Mucosa of descending colon (tissue), 3 donors: ENCODE results near the gene PAK6. TPM values are rescaled to one million over a fixed set of nuclear protein-coding genes. Genes with fewer than 3 reads are reported as not detected.

ENCODE experiments used
- ATAC-seq: fragments of 200-7000 bp; cut with Tn5 transposase; one replicate; pipeline ENCODE4 v1.9.1; 2020; ENCODE audit warnings: mild to moderate bottlenecking, moderate library complexity
- DNase-seq, 3 donors: peaks; one replicate each; pipeline ENCODE4 v3.0.0-alpha.2; 2020
- H3K36me3 ChIP-seq: fragments of 200-600 bp; one replicate; pipeline ENCODE4 v1.8.0; 2021; ENCODE audit warnings: low read depth, mild to moderate bottlenecking
- H3K4me1 ChIP-seq: fragments of 200-600 bp; one replicate; pipeline ENCODE4 v1.8.0; 2021; ENCODE audit warnings: low read depth, mild to moderate bottlenecking
- H3K4me3 ChIP-seq: fragments of 200-600 bp; one replicate; pipeline ENCODE4 v1.8.0; 2021; ENCODE audit warnings: mild to moderate bottlenecking
- H3K9me3 ChIP-seq: fragments of 200-600 bp; one replicate; pipeline ENCODE4 v1.8.0; 2021; ENCODE audit warnings: mild to moderate bottlenecking
- CTCF ChIP-seq: fragments of 200-600 bp; IDR thresholded peaks from one replicate; pipeline ENCODE4 v1.8.0; 2022; ENCODE audit warnings: antibody characterized with exemption, mild to moderate bottlenecking
- intact Hi-C, 2 donors: fragments of 100-400 bp; cut with DNase I in 1 of 2; cut with micrococcal nuclease in 1 of 2; formaldehyde crosslinking; loops; one replicate each; pipeline versions ENCODE4 v1.11.0 to v1.11.1; 2022; cut with DNase I, micrococcal nuclease
- total RNA-seq, 3 donors: library from RNA; stranded (reverse); fragmentation: NEBNext Ultra II Directional in 2 of 3; extraction: Animal tissue kit (Norgen Biotek cat#: 25700) in 2 of 3; gene quantifications; one replicate each; pipeline versions ENCODE4 v1.2.1 to v1.2.4, GENCODE V29; 2021 to 2023
- donor health status: DM: no; HTN: no; CAD: no; lungs with moderate emphysema.
- donor health status: DM: no; HTN: no; CAD: no.
- donor health status: DM: no; HTN: yes; CAD: no.

The PAK6 gene
- total RNA-seq, 3 donors from 2014 or later = 0.98 to 3.1 (median 2.7) TPM

- no peaks in the 10 kb centered on the region for H3K9me3 ChIP-seq
- no peak within 1 kb of the TSS for H3K4me3 ChIP-seq
- ATAC-seq (peak; percentile 85), DNase-seq (peak; percentile 57 to 82 (median 65))
- TF ChIP-seq CTCF = no peak
- H3K36me3 ChIP-seq = no peaks in the 10 kb centered on the region
- intact Hi-C loops = no loop called here
- H3K4me1 ChIP-seq = no peaks in the 10 kb centered on the region
Measured at GRCh38 chr15:40307421-40308211, 68.8 kb downstream of the PAK6 start, which contains the start of gene PLCB2. Gene PLCB2 (minus strand): TSS chr15:40307935. CDS start chr15:40307672, 263 bp downstream.

GRCh38 chr15:40309344-40309862 lies 70.5 kb downstream of the PAK6 start:
- peak in 1 of 3 donors; percentile 10 for DNase-seq
- intact Hi-C loops = no loop called here
- Histone ChIP-seq H3K36me3 (no peaks in the 10 kb centered on the region), H3K4me1 (peaks cover 5% of the 10 kb centered on the region), H3K9me3 (no peaks in the 10 kb centered on the region), H3K4me3 (no peak overlapping the region)
- TF ChIP-seq CTCF = no peak
- no peak for ATAC-seq

- H3K4me1 ChIP-seq = peaks cover 5% of the 10 kb centered on the region
- ATAC-seq = peak; percentile 42
- H3K36me3 ChIP-seq = no peaks in the 10 kb centered on the region
- peak in 2 of 3 donors; percentile 69 to 79 for DNase-seq
- intact Hi-C loops = no loop called here
- H3K4me3 ChIP-seq = no peak overlapping the region
- no peaks in the 10 kb centered on the region for H3K9me3 ChIP-seq
- TF ChIP-seq CTCF = peak; percentile 56
Measured at GRCh38 chr15:40310001-40310959, 71.4 kb downstream of the PAK6 start.

GRCh38 chr15:40310993-40311392 lies 72.1 kb downstream of the PAK6 start:
- DNase-seq = peak in 1 of 3 donors; percentile 15
- intact Hi-C loops = no loop called here
- ATAC-seq = no peak

More at GRCh38 chr15:40310993-40311392, 72.1 kb downstream of the PAK6 start:
- no peaks in the 10 kb centered on the region for H3K36me3 ChIP-seq
- no peak for TF ChIP-seq CTCF
- peaks cover 5% of the 10 kb centered on the region for H3K4me1 ChIP-seq
- H3K9me3 ChIP-seq = no peaks in the 10 kb centered on the region
- H3K4me3 ChIP-seq = no peak overlapping the region
